IPS DF 4.7 (cell line): ENCODE measurements around the gene GPN1.
"Not testable (repeated sequence)": the region's sequence is repeated elsewhere in the genome, so short reads cannot be mapped to it uniquely, and the experiment has no call there.

Experiments used
- DNase-seq: peaks from one replicate; pipeline ENCODE4 v3.0.0-alpha.2; 2013; ENCODE audit warnings: low spot score; ENCODE audit errors: extremely low read depth

Gene GPN1

DNA sequence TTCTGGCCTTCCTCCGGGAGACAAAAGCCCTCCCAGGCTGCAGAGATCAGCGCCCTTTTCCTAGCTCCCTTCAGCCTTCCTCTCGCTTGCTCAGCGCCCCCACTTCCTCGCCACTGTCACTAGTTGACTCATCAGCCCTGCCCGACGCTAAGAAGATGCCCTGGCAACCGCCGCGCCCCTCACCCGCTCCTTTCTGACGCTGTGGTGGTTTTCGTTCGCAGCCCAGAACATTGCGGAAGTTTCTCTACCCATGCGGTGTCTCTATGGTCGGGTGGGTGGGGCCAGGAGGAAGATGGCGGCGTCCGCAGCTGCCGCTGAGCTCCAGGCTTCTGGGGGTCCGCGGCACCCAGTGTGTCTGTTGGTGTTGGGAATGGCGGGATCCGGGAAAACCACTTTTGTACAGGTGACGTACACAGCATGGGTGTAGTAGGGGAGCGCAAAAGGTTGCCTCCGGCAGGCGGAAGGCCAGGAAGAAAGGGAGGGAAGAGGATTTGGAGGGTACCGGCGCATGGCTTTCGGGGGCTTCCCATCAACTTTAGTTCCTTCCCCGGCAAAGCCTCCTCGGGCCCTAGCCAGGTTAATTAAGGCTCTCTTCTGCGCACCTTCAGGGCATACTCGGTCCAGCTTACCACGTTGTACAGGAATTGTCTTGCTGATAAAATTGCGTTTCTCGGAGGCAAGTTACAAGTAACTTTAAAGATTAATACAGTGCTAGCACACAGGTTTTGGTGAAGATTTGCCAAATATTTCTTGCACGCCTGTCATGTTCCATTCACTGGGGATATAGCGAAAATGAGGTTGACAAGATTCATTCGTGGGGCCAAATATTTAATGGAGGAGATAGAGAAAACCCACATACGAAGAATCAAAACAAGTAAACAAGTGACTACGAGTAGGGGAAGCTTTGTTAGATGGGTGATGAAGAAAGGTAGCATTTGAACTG is at the start of gene GPN1, which contains the start of gene CCDC121:
Gene GPN1 (plus strand): TSS at position 284 of the 943 bp plus-strand sequence. CDS start 9 bp downstream, at position 293.
Gene CCDC121 (minus strand): TSS at position 246 of the 943 bp plus-strand sequence. CDS start 1,213 bp downstream, outside the sequence.
- peak; percentile 44 for DNase-seq

DNA sequence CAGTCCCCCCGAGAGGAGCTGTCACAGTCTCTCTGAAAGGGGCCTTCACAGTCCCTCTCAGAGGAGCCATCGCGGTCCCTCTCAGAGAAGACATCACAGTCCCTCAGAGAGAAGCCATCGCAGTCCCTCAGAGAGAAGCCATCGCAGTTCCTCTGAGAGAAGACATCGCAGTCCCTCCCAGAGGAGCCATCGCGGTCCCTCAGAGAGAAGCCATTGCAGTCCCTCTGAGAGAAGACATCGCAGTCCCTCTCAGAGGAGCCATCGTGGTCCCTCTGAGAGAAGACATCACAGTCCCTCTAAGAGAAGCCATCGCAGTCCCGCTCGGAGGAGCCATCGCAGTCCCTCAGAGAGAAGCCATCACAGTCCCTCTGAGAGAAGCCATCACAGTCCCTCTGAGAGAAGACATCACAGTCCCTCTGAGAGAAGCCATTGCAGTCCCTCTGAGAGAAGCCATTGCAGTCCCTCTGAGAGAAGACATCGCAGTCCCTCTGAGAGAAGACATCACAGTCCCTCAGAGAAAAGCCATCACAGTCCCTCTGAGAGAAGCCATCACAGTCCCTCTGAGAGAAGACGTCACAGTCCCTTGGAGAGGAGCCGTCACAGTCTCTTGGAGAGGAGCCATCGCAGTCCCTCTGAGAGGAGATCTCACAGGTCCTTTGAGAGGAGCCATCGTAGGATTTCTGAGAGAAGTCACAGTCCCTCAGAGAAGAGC is 47.3 kb upstream of the GPN1 start:
- DNase-seq: no peak

DNA sequence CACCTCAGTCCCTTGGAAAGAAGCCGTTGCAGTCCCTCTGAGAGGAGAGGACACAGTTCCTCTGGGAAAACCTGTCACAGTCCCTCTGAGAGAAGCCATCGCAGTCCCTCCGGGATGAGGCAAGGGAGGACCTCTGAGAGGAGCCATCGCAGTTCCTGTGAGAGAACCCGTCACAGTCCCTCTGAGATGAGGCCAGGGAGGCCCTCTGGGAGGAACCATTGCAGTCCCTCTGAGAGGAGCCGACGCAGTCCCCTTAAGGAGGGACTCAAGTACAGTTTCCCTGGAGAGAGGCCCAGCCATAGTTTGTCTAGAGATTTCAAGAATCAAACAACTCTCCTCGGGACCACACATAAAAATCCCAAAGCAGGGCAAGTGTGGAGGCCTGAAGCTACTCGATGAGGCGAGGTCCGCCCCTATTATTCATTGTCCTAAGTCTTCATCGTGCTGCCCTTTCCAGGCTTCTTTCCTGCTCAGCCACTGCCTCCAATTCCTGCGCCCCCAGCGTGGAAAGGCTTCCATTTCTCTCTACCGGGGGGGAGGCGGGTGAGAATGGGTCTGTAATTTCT is 46.6 kb upstream of the GPN1 start:
- no peak for DNase-seq

GRCh38 chr2:27582695-27583389 is 46.0 kb upstream of the GPN1 start, which contains the start of gene ZNF512:
Gene ZNF512 (plus strand): TSS chr2:27583042. CDS start chr2:27583113, 71 bp downstream.
- DNase-seq: peak; percentile 60

DNA sequence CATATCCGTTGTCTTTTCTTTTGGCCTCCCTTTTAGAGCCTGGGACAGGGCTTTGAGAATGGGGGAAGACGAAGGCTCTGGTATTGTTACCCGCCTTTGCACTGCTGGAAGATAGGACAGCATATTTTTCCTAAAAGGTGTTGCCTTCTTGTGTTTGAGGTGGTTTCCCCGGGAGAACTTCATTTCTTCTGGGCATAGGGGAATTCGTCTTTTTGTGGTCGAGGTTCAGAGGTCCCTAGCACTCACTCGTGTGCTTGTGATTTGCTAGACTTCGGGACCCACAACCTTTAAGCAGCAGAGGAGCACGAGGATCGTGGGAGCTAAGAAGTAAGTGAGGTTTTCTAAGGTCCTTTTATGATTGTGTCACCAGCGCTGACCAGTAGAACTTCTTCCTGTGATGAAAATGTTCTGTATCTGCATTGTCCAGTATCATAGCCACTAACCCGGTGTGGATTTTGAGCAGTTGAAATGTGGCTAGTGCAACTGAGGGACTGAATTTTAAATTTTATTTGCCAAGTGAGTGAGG is 45.4 kb upstream of the GPN1 start:
- DNase-seq: no peak

- DNase-seq: no peak
Measured at GRCh38 chr2:27584597-27584996, 44.3 kb upstream of the GPN1 start.

DNA sequence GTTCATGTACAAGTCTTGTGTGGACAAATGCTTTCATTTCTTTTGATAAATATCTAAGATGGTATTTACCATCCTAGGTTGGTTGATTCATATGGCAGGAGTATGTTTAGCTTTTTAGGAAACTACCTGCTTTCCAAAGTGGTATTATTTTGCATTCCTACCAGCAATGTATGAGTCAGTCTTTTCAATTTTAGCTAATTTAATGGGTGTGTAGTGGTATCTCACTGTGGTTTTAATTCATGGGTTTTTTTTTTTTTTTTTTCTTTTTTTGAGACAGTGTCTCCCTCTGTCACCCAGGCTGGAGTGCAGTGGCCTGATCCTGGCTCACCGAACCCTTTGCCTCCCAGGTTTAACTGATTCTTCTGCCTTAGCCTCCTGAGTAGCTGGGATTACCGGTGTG is 41.8 kb upstream of the GPN1 start:
- DNase-seq: no peak

- DNase-seq: no peak
Measured at GRCh38 chr2:27588308-27588707, 40.5 kb upstream of the GPN1 start.

GRCh38 chr2:27591745-27592144 is 37.1 kb upstream of the GPN1 start:
- no peak for DNase-seq

DNA sequence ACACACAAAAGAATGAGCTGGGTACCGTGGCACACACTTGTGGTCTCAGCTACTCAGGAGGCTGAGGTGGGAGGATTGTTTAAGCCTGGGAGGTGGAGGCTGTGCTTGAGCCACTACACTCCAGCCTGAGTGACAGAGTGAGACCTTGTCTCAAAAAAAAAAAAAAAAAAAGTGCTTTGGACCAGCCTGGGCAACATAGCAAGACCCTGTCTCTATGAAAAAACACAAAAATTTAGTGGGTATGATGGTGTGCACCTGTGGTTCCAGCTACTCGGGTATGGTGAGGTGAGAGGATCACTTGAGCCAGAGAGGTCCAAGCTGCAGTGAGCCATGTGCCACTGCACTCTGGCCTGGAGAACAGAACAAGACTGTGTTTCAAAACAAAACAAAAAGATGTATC is 35.6 kb upstream of the GPN1 start:
- no peak for DNase-seq

- DNase-seq: not testable (repeated sequence)
Measured at GRCh38 chr2:27594020-27594703, 34.7 kb upstream of the GPN1 start.

DNA sequence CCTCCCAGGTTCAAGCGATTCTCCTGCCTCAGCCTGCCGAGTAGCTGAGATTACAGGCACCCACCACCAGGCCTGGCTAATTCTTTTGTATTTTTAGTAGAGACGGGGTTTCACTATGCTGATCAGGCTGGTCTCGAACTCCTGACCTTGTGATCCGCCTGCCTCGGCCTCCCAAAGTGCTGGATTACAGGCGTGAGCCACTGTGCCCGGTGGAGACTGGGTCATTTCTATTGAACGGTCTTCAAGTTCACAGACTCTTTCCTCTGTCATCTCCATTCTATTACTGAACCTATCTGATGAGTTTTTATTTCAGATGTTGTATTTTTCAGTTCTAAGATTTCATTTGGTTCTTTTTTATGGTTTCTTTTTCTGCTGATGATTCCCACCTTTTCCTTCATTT is 33.4 kb upstream of the GPN1 start:
- DNase-seq: not testable (repeated sequence)

DNA sequence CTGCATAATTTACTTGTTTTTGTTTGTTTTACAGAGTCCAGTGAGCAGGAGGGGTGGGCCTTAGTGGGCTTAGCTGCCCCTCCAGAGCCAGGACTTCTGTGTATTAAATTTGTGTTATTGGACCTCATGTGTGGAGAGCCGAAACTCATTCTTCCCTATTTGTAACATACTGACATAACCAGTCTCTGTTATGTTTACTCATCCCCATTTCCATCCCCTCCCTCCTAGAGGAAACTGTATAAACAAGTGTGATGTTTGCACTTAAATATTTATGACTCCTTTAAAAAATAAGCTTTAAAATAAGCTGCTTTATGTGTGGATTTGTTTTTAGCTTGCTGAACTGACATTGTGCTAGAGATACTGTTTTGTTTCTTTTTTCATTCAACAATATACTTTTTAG is 32.2 kb upstream of the GPN1 start:
- DNase-seq: no peak

GRCh38 chr2:27606611-27607010 is 22.2 kb upstream of the GPN1 start:
- no peak for DNase-seq

DNA sequence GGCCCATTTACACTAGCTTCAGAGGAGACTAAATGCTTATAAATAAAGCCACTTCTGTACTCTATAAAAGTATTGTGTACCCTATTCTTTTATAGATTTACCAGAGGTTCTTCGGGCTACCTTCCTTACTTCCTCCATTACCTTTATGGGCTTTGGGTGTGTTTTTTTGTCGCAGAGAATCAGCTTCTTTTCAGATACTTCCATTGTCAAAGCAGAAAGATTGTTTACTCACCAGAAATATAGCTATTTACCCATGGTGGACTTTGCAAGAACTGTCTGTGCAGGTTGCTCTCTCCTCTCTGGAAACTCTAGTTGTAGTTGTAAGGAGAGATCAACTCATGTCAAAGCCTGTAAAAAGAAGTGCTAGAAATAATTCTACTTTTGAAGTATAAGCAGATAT is 14.9 kb upstream of the GPN1 start:
- DNase-seq: no peak

DNA sequence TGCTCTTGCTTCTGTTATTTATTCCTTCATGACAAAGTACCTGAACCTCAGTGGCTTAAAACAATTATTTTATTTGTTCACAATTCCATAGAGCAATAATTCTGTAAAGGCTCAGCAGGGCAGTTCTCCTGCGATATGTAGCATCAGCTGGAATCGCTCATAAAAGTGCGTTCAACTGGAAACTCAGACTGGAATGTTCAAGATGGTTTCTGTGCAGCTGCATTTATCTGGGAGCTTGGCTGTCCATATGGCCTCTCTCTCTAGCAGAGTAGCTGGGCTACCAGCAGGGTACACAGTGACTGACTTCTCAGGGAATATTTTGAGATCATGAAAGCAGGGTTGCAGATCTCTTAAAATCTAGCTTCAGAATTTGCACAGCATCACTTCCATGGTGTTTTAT is 13.5 kb upstream of the GPN1 start:
- no peak for DNase-seq

DNA sequence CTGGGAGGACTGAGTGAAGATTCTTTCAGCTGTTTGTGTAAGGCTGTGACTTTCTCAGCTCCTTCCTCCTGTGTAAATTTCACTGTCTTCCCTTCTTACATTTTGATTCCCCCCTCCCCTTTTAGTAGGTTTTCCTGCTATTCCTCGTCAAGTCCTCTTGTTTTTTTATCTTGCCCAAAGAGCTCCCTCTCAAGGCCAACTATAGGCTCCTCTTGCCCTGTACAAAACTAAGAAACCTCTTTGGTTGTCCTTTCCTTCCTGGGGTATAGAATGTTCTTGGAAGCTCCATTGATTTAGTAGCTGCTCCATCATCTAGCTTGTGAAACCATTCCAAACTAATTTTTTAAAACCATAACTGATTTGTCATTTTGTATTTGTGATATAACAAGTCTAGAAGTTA is 7.3 kb upstream of the GPN1 start:
- no peak for DNase-seq

GRCh38 chr2:27622921-27623384 is 5.9 kb upstream of the GPN1 start:
- DNase-seq: peak; percentile 25

GRCh38 chr2:27624943-27625342 is 3.9 kb upstream of the GPN1 start:
- DNase-seq: no peak

DNA sequence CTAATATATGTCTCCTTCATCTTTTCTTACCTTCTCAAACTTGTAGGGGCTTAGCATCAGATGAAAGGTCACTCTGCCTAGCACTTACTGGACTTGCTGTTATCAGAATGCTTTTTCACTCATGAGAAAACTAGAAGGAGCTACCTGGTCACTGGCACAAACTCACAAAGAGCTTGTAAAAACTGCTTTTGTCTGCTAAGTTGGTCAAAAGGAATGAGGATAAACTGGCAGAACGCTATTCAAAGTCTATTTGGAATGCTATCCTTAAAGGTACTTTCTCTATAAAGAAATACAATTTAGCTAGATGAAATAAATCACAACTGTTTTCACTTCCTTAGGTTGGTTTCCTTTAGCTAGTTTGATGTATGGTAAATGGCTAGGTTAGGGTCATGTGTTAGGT is 2.5 kb upstream of the GPN1 start:
- DNase-seq: not testable (repeated sequence)
